WERI-Rb-1 (cell line): ENCODE measurements around the gene MICU1.

ENCODE experiments used
- DNase-seq: peaks from one replicate; pipeline ENCODE4 v3.0.0-alpha.2; 2020
- H3K27ac ChIP-seq: fragments of 250-450 bp; sonication (Bioruptor Pico); 2 replicates; pipeline ENCODE4 v1.5.1; 2020; ENCODE audit warnings: mild to moderate bottlenecking, moderate library complexity
- H3K27me3 ChIP-seq: fragments of 250-450 bp; sonication (Bioruptor Pico); 2 replicates; pipeline ENCODE4 v1.5.1; 2021; ENCODE audit warnings: mild to moderate bottlenecking, low read depth, moderate library complexity; ENCODE audit not compliant: insufficient read depth, severe bottlenecking
- H3K36me3 ChIP-seq: fragments of 250-450 bp; sonication (Bioruptor Pico); 2 replicates; pipeline ENCODE4 v1.5.1; 2020; ENCODE audit warnings: mild to moderate bottlenecking, moderate library complexity
- H3K4me3 ChIP-seq: 2 replicates; pipeline ENCODE4 v1.5.1; 2011; ENCODE audit warnings: low read depth, mild to moderate bottlenecking, control low read depth, low read length
- H3K9me3 ChIP-seq: fragments of 250-450 bp; sonication (Bioruptor Pico); 2 replicates; pipeline ENCODE4 v1.5.1; 2021; ENCODE audit warnings: mild to moderate bottlenecking, moderate library complexity; ENCODE audit not compliant: severe bottlenecking
- TF ChIP-seq, protein P1 (sequence below): IDR thresholded peaks from 2 replicates; pipeline ENCODE4 v1.5.1; 2011; ENCODE audit warnings: low read depth, mild to moderate bottlenecking, control low read depth, inconsistent platforms, low read length

MICU1 gene

DNA sequence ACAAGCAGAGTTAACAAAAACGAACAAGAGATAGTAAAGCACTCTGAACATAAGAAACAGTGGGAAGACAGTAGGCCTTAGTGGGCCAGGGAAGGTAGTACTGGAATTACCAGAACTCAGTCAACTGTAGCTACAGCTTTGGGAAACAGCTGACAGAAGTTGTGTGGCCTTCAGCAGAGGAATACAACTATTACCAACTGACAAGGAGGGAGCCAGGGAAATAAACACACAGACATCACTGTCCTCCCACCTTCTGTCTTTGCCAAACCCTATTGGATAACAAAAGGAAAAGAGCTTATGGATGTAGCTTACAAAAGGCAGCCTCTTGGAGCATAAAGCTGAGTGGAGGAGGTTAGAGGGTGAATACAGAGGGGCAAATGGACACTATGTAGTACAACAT is 15.4 kb downstream of the MICU1 start:
- TF ChIP-seq, protein P1, sequence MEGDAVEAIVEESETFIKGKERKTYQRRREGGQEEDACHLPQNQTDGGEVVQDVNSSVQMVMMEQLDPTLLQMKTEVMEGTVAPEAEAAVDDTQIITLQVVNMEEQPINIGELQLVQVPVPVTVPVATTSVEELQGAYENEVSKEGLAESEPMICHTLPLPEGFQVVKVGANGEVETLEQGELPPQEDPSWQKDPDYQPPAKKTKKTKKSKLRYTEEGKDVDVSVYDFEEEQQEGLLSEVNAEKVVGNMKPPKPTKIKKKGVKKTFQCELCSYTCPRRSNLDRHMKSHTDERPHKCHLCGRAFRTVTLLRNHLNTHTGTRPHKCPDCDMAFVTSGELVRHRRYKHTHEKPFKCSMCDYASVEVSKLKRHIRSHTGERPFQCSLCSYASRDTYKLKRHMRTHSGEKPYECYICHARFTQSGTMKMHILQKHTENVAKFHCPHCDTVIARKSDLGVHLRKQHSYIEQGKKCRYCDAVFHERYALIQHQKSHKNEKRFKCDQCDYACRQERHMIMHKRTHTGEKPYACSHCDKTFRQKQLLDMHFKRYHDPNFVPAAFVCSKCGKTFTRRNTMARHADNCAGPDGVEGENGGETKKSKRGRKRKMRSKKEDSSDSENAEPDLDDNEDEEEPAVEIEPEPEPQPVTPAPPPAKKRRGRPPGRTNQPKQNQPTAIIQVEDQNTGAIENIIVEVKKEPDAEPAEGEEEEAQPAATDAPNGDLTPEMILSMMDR: no peak
- Histone ChIP-seq H3K36me3 (no peaks in the 10 kb centered on the region), H3K27ac (no peak overlapping the region), H3K4me3 (no peak overlapping the region), H3K27me3 (no peaks in the 10 kb centered on the region), H3K9me3 (no peaks in the 10 kb centered on the region)
- no peak for DNase-seq

DNA sequence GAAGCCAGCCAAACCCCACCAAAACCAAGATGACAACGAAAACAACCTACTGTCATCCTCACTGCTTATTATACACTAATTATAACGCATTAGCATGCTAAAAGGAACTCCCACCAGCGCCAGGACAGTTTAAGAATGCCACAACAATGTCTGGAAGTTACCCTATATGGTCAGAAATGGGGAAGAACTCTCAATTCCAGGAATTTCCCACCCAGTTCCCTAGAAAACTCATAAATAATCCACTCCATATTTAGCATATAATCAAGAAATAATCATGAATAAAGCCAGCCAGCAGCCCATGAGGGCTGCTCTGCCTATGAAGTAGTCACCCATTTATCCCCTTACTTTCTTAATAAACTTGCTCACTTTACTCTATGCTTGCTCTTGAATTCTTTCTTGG is 20.8 kb downstream of the MICU1 start:
- Histone ChIP-seq H3K36me3 (no peaks in the 10 kb centered on the region), H3K4me3 (no peak overlapping the region), H3K27ac (no peak overlapping the region), H3K27me3 (no peaks in the 10 kb centered on the region), H3K9me3 (no peaks in the 10 kb centered on the region)
- TF ChIP-seq, protein P1: no peak
- DNase-seq: no peak

DNA sequence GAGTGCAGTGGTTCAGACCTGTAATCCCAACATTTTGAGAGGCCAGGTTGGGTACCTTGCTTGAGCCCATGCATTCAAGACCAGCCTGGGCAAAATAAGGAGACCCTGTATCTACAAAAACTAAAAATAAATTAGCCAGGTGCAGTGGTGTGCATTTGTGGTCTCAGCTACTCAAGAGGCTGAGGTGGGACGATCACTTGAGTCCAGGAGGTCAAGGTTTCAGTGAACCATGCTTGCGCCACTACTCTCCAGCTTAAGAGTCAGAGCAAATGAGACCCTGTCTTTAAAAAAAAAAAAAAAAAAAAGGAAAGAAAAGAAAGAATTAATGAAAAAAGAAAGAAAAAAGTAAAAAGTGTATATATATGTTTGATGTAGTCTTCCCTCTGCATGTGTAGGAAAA is 24.7 kb downstream of the MICU1 start:
- DNase-seq: no peak
- H3K27me3 ChIP-seq: no peaks in the 10 kb centered on the region
- H3K27ac ChIP-seq: no peak overlapping the region

DNA sequence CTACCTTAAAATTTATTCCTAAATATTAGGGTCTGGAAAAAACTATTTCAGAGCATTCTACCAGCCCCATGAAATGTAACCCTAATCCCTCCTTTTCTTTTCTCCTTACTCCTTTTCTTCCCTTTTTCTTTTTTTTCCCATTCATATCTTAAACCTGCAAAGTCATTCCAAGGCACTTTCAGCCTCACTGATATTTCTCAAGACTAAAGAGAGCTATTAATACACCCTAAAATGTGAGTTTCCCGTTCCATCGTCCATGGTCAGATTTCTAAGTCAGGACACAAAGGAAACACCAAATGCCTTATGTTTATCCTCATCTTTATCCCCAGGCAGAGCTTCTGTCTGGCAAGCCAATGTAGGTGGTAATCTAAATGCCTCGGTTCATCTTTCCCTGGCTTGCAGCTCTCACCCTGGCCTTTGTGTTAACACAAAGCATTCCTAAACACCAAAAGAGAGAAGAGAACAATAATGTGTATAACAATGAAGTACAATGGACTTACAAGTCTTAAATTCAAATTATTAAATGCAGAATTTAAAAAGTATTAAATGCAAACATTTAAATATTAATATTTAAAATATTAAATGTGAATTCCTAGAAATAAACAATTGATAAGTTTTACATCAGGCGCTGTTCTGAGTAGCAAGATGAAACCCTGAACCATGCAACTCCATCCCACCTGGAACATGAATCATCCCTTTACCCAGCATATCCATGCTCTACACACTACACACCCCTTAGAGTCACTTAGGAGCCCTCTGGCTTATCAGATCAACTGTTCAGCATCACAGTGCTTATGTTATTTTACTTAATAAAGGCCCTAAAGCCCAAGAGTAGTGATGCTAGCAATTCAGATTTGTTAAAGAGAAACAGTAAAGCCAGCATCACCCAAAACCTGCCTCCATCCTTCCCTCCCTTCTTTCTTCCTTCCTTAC is 26.8 kb downstream of the MICU1 start:
- DNase-seq: no peak
- no peaks in the 10 kb centered on the region for H3K27me3 ChIP-seq
- H3K4me3 ChIP-seq: no peak overlapping the region
- TF ChIP-seq, protein P1: no peak
- no peaks in the 10 kb centered on the region for H3K9me3 ChIP-seq
- H3K36me3 ChIP-seq: no peaks in the 10 kb centered on the region
- H3K27ac ChIP-seq: no peak overlapping the region

More for the DNA sequence above, 24.7 kb downstream of the MICU1 start:
- Histone ChIP-seq H3K4me3 (no peak overlapping the region), H3K9me3 (no peaks in the 10 kb centered on the region), H3K36me3 (no peaks in the 10 kb centered on the region)
- TF ChIP-seq, protein P1: no peak

DNA sequence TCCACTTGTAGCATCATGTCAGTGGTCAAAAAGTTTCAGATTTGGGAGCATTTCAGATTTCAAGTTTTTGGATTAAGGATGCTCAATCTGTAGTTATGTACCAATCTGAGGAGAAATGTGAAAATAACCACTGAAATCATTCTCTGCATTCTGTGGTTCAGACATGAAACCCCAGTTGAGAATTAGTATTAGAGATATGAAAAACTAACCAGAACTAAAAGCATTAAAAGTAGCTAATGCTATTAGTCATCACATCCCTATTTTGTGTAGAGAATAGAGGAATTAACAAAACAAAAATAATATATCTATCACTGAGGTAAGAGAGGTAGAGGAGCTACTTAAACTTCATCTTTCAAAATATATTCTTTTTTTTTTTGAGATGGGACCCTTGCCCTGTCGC is 28.0 kb downstream of the MICU1 start:
- H3K36me3 ChIP-seq: no peaks in the 10 kb centered on the region
- no peaks in the 10 kb centered on the region for H3K27me3 ChIP-seq
- TF ChIP-seq, protein P1: no peak
- no peak overlapping the region for H3K4me3 ChIP-seq
- no peak overlapping the region for H3K27ac ChIP-seq
- no peaks in the 10 kb centered on the region for H3K9me3 ChIP-seq
- no peak for DNase-seq

DNA sequence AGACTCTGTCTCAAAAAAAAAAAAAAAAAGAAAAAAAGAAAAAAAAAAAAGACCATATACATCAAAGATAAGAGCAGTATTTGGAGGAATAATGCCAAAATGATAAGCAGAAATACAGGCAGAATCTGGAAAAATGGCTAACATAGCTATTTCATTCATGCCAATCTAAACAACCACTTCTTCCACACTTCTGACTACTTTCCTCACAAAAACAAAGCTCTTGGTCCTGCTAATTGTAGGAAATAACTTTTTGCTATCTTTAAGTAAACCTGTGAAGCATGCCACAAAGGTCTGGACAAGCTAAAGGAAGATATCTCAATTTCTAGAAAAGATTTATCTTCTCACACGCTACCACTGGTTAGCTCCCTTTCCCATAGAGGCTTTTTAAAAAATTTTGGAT is 30.4 kb downstream of the MICU1 start:
- no peak for DNase-seq
- TF ChIP-seq, protein P1: no peak
- no peaks in the 10 kb centered on the region for H3K27me3 ChIP-seq
- H3K4me3 ChIP-seq: no peak overlapping the region
- H3K36me3 ChIP-seq: no peaks in the 10 kb centered on the region
- no peak overlapping the region for H3K27ac ChIP-seq
- no peaks in the 10 kb centered on the region for H3K9me3 ChIP-seq
